Peyer's patch (tissue), 4 donors: Measurements from ENCODE around the gene VWF.

Source experiments
- CTCF ChIP-seq, 6 experiments: fragments of 450-650 bp in 4 of 6; fragments of 200-600 bp in 2 of 6; sonication (generic) in 1 of 6; IDR thresholded peaks; one replicate each; pipeline ENCODE4 v1.5.1; 2017 to 2019; ENCODE audit warnings: antibody characterized with exemption in 6 of 6, mild to moderate bottlenecking in 3 of 6, moderate library complexity in 1 of 6
- POLR2A ChIP-seq, 2 donors: fragments of 450-650 bp; IDR thresholded peaks; one replicate each; pipeline ENCODE4 v1.5.1; 2017; ENCODE audit warnings: antibody characterized with exemption in 2 of 2, mild to moderate bottlenecking in 2 of 2, moderate library complexity in 2 of 2

GRCh38 chr12:6158255-6158654, 33.8 kb upstream of the VWF start:
- TF ChIP-seq CTCF (IDR thresholded peaks at IDR 0.05): no peak
- no peak for TF ChIP-seq POLR2A (IDR thresholded peaks at IDR 0.05)
